Mesenchymal stem cell (in vitro differentiated cells and primary cell): ENCODE measurements around the gene RSPH10B2.
"Not testable (repeated sequence)": the region's sequence is repeated elsewhere in the genome, so short reads cannot be mapped to it uniquely, and the experiment has no call there.

Source experiments
- DNase-seq: peaks from one replicate; pipeline ENCODE4 v3.0.0-alpha.2; 2013
- H2AFZ ChIP-seq: one replicate; pipeline ENCODE4 v1.6.1; 2013; ENCODE audit warnings: low read depth, mild to moderate bottlenecking, control low read depth, inconsistent platforms, low read length, moderate library complexity
- H2AK5ac ChIP-seq: 2 replicates; pipeline ENCODE4 v1.6.1; 2013; ENCODE audit warnings: low read length, moderate library complexity, mild to moderate bottlenecking, inconsistent platforms; ENCODE audit not compliant: severe bottlenecking
- H2BK120ac ChIP-seq: one replicate; pipeline ENCODE4 v1.6.1; 2013; ENCODE audit warnings: low read depth, mild to moderate bottlenecking, inconsistent platforms, low read length, moderate library complexity
- H2BK12ac ChIP-seq, 2 experiments: one replicate each; pipeline ENCODE4 v1.6.1; 2013; ENCODE audit warnings: inconsistent platforms in 2 of 2, low read length in 2 of 2, mild to moderate bottlenecking in 2 of 2, moderate library complexity in 2 of 2, control low read depth in 1 of 2
- H2BK15ac ChIP-seq: one replicate; pipeline ENCODE4 v1.6.1; 2013; ENCODE audit warnings: mild to moderate bottlenecking, low read depth, inconsistent platforms; ENCODE audit not compliant: poor library complexity, severe bottlenecking
- H2BK5ac ChIP-seq: 2 replicates; pipeline ENCODE4 v1.6.1; 2013; ENCODE audit warnings: low read depth, mild to moderate bottlenecking, low read length, control low read depth, inconsistent platforms; ENCODE audit not compliant: poor library complexity, severe bottlenecking
- H3K14ac ChIP-seq, 2 experiments: one replicate each; pipeline ENCODE4 v1.6.1; 2013; ENCODE audit warnings: inconsistent platforms in 2 of 2, low read length in 2 of 2, control low read depth in 1 of 2, mild to moderate bottlenecking in 1 of 2, moderate library complexity in 1 of 2
- H3K18ac ChIP-seq, 2 experiments: one replicate each; pipeline ENCODE4 v1.6.1; 2013; ENCODE audit warnings: inconsistent platforms in 2 of 2, low read length in 2 of 2, control low read depth in 1 of 2, low read depth in 1 of 2, mild to moderate bottlenecking in 1 of 2
- H3K23ac ChIP-seq, 2 experiments: one replicate each; pipeline ENCODE4 v1.6.1; 2013; ENCODE audit warnings: inconsistent platforms in 2 of 2, low read length in 2 of 2, mild to moderate bottlenecking in 2 of 2, moderate library complexity in 2 of 2, control low read depth in 1 of 2
- H3K27ac ChIP-seq: 2 replicates; pipeline ENCODE4 v1.5.1; 2013; ENCODE audit warnings: mild to moderate bottlenecking, moderate library complexity, low read length, control low read depth, inconsistent platforms; ENCODE audit not compliant: poor library complexity, severe bottlenecking
- H3K27me3 ChIP-seq, 2 experiments: 2 replicates each; pipeline versions ENCODE4 v1.6.1 to v1.7.0; 2013; ENCODE audit warnings: low read length in 2 of 2, mild to moderate bottlenecking in 2 of 2, moderate library complexity in 2 of 2, control low read depth in 1 of 2, inconsistent platforms in 1 of 2; ENCODE audit not compliant: control insufficient read depth in 1 of 2, insufficient read depth in 1 of 2
- H3K36me3 ChIP-seq, 2 experiments: 2 replicates each; pipeline versions ENCODE4 v1.6.1 to v1.7.0; 2013; ENCODE audit warnings: low read length in 2 of 2, control low read depth in 1 of 2, inconsistent platforms in 1 of 2, low read depth in 1 of 2, mild to moderate bottlenecking in 1 of 2; ENCODE audit not compliant: insufficient read depth in 2 of 2, control insufficient read depth in 1 of 2
- H3K4ac ChIP-seq, 2 experiments: one replicate each; pipeline ENCODE4 v1.6.1; 2013; ENCODE audit warnings: inconsistent platforms in 2 of 2, low read length in 2 of 2, mild to moderate bottlenecking in 2 of 2, moderate library complexity in 2 of 2, control low read depth in 1 of 2, low read depth in 1 of 2
- H3K4me1 ChIP-seq: 2 replicates; pipeline ENCODE4 v1.6.1; 2013; ENCODE audit warnings: low read depth, low read length, control low read depth; ENCODE audit not compliant: control insufficient read depth, insufficient read depth
- H3K4me2 ChIP-seq: 2 replicates; pipeline ENCODE4 v1.6.1; 2013; ENCODE audit warnings: low read length, mild to moderate bottlenecking, inconsistent platforms; ENCODE audit not compliant: poor library complexity, severe bottlenecking
- H3K4me3 ChIP-seq, 2 experiments: 2 replicates each; pipeline versions ENCODE4 v1.5.1 to v1.7.0; 2013; ENCODE audit warnings: low read length in 2 of 2, mild to moderate bottlenecking in 2 of 2, control low read depth in 1 of 2, low read depth in 1 of 2; ENCODE audit not compliant: insufficient read depth in 1 of 2
- H3K79me1 ChIP-seq: replicated peaks from 2 replicates; pipeline ENCODE4 v1.6.1; 2013; ENCODE audit warnings: mild to moderate bottlenecking, control low read depth, low read length, inconsistent platforms; ENCODE audit not compliant: poor library complexity, severe bottlenecking
- H3K9ac ChIP-seq: 2 replicates; pipeline ENCODE4 v1.7.0; 2013; ENCODE audit warnings: mild to moderate bottlenecking, low read length, moderate library complexity
- H3K9me3 ChIP-seq: 2 replicates; pipeline ENCODE4 v1.7.0; 2013; ENCODE audit warnings: mild to moderate bottlenecking, low read length; ENCODE audit not compliant: control insufficient read depth
- H4K8ac ChIP-seq: one replicate; pipeline ENCODE4 v1.6.1; 2013; ENCODE audit warnings: inconsistent platforms, mild to moderate bottlenecking, low read length, moderate library complexity
- H4K91ac ChIP-seq: one replicate; pipeline ENCODE4 v1.6.1; 2013; ENCODE audit warnings: mild to moderate bottlenecking, low read length, inconsistent platforms
- WGBS: methylation state at CpG from one replicate; pipeline ENCODE4 v1.1.7; 2013; ENCODE audit warnings: mixed read lengths; 5-methylcytosine and 5-hydroxymethylcytosine counted together

Gene RSPH10B2

GRCh38 chr7:6797218-6797617, 43.3 kb downstream of the RSPH10B2 start:
- H3K9ac ChIP-seq, H3K9me3 ChIP-seq, H3K4me3 ChIP-seq, H2BK120ac ChIP-seq, H3K14ac ChIP-seq, H3K18ac ChIP-seq, H3K4me2 ChIP-seq, H3K23ac ChIP-seq, H2BK5ac ChIP-seq, H3K27ac ChIP-seq, H2BK12ac ChIP-seq, H3K79me1 ChIP-seq, H3K4me1 ChIP-seq, DNase-seq, H3K4ac ChIP-seq, H2AFZ ChIP-seq, H3K27me3 ChIP-seq, H3K36me3 ChIP-seq, H4K8ac ChIP-seq, H4K91ac ChIP-seq, H2AK5ac ChIP-seq, H2BK15ac ChIP-seq: not testable (repeated sequence)
- WGBS, result 83% methylated on average over 2 of the region's 5 CpGs

DNA sequence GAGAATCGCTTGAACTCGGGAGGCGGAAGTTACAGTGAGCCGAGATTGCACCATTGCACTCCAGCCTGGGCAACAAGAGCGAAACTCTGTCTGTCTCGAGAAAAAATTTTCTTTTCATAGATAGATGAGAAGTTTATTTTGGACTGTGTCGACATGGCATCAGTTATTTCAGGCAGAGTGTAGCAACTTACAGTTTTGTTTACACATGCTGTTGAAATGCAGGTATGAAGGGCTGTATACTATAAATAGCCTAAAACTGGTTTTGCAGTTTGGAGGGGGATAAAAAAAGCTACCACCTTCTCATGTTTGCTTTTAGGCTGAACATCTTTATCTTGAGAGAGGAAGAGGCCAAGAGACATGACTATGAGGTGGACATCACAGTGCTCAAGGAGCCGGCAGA, 44.1 kb downstream of the RSPH10B2 start:
- H2AFZ ChIP-seq, H3K79me1 ChIP-seq, H2BK5ac ChIP-seq, DNase-seq, H2BK15ac ChIP-seq, H3K14ac ChIP-seq, H3K18ac ChIP-seq, H3K36me3 ChIP-seq, H4K91ac ChIP-seq, H3K27me3 ChIP-seq, H3K4me2 ChIP-seq, H3K9ac ChIP-seq, H3K9me3 ChIP-seq, H2BK12ac ChIP-seq, H3K4ac ChIP-seq, H3K23ac ChIP-seq, H3K27ac ChIP-seq, H3K4me3 ChIP-seq, H2BK120ac ChIP-seq, H4K8ac ChIP-seq, H2AK5ac ChIP-seq, H3K4me1 ChIP-seq: not testable (repeated sequence)
- WGBS, result no CpG with 5 or more reads among the region's 8 CpGs

DNA sequence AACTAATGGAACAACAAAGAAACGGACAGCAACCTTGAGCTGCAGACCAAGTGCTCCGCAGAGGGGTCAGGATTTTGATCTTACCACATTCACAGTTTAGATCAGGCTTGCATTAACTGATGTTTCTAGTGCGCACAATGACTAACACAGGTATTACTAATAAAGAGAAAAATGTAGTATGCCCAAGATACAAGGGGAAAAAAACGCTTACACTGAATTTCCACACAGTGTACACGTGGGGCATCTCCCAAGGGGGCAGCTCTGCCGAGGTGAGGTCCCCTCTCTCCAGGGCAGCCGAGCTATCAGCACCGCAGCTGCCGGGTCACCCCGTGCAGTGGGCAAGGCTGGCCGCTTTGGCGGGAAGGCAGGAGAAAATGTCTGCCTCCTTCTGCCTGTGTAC, 46.0 kb downstream of the RSPH10B2 start:
- H3K14ac ChIP-seq, H3K9ac ChIP-seq, H3K9me3 ChIP-seq, H3K27ac ChIP-seq, H3K27me3 ChIP-seq, H3K4me2 ChIP-seq, H2BK5ac ChIP-seq, H2BK15ac ChIP-seq, H4K8ac ChIP-seq, H2BK12ac ChIP-seq, DNase-seq, H2AFZ ChIP-seq, H2BK120ac ChIP-seq, H3K18ac ChIP-seq, H2AK5ac ChIP-seq, H3K4me3 ChIP-seq, H3K79me1 ChIP-seq, H3K4ac ChIP-seq, H3K23ac ChIP-seq, H3K4me1 ChIP-seq, H3K36me3 ChIP-seq, H4K91ac ChIP-seq: not testable (repeated sequence)
- WGBS, result no CpG with 5 or more reads among the region's 12 CpGs

DNA sequence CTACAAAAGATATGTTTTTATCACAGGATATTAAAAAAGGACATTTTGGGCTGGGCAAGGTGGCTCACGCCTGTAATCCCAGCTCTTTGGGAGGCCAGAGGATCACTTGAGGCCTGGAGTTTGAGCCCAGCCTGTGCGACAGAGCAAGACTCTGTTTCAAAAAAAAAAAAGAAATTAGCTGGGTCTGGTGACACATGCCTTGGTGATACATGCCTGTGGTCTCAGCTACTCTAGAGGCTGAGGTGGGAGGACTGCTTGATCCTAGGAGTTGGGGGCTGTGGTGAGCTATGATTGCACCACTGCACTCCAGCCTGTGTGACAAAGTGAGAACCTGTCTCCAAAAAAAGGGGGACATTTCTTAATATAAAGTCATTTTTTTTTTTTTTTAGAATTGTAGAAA, 46.4 kb downstream of the RSPH10B2 start:
- not testable (repeated sequence) for H2BK5ac ChIP-seq, H3K4ac ChIP-seq, H3K14ac ChIP-seq, H3K4me3 ChIP-seq, H3K23ac ChIP-seq, DNase-seq, H2AK5ac ChIP-seq, H2BK12ac ChIP-seq, H4K91ac ChIP-seq, H3K9ac ChIP-seq, H2BK15ac ChIP-seq, H3K36me3 ChIP-seq, H2BK120ac ChIP-seq, H3K18ac ChIP-seq, H3K9me3 ChIP-seq, H3K27ac ChIP-seq, H3K4me1 ChIP-seq, H3K79me1 ChIP-seq, H4K8ac ChIP-seq, H3K4me2 ChIP-seq, H3K27me3 ChIP-seq, H2AFZ ChIP-seq
- no CpG with 5 or more reads among the region's 2 CpGs for WGBS
